SU-DHL-6 (cell line): Measurements from ENCODE around the gene PCDHGA6.

ENCODE experiments used
- H2AFZ ChIP-seq: fragments of 200-600 bp; sonication (generic); 2 replicates; pipeline ENCODE4 v1.6.1; 2014; ENCODE audit warnings: low read depth, mild to moderate bottlenecking, moderate library complexity, mixed read lengths, antibody characterized with exemption, low read length; ENCODE audit not compliant: severe bottlenecking
- H3F3A ChIP-seq: fragments of 200-600 bp; shearing (Covaris generic); 2 replicates; pipeline ENCODE4 v1.6.0; 2016; ENCODE audit warnings: antibody characterized with exemption, mild to moderate bottlenecking; ENCODE audit not compliant: insufficient read depth
- H3K27ac ChIP-seq: fragments of 200-600 bp; sonication (generic); 2 replicates; pipeline ENCODE4 v1.5.1; 2016; ENCODE audit warnings: low read depth, mild to moderate bottlenecking, low read length, moderate library complexity, mixed read lengths
- H3K27me3 ChIP-seq: fragments of 200-600 bp; sonication (generic), shearing (Covaris generic); 2 replicates; pipeline ENCODE4 v1.6.0; 2014; ENCODE audit warnings: mild to moderate bottlenecking, low read length
- H3K36me3 ChIP-seq: fragments of 200-600 bp; sonication (generic); 2 replicates; pipeline ENCODE4 v1.6.1; 2014; ENCODE audit warnings: mild to moderate bottlenecking, low read length, mixed read lengths
- H3K4me2 ChIP-seq: fragments of 300-600, 200-600 bp; shearing (Covaris generic), sonication (generic); 2 replicates; pipeline ENCODE4 v1.6.0; 2014; ENCODE audit warnings: low read length, low read depth, mild to moderate bottlenecking; ENCODE audit not compliant: poor library complexity, severe bottlenecking
- H3K4me3 ChIP-seq: fragments of 200-600 bp; sonication (generic); 2 replicates; pipeline ENCODE4 v1.5.1; 2014; ENCODE audit warnings: antibody characterized with exemption, low read length, mild to moderate bottlenecking, mixed read lengths; ENCODE audit not compliant: insufficient read depth, poor library complexity, severe bottlenecking
- H3K79me2 ChIP-seq: fragments of 200-600 bp; sonication (generic); 2 replicates; pipeline ENCODE4 v1.6.1; 2014; ENCODE audit warnings: mild to moderate bottlenecking, low read length, moderate library complexity; ENCODE audit not compliant: insufficient read depth
- H3K9ac ChIP-seq: fragments of 200-600 bp; sonication (generic); 2 replicates; pipeline ENCODE4 v1.7.0; 2014; ENCODE audit warnings: mild to moderate bottlenecking, low read length
- H3K9me2 ChIP-seq: fragments of 200-600 bp; sonication (generic); replicated peaks from 2 replicates; pipeline ENCODE4 v1.6.1; 2014; ENCODE audit warnings: low read length; ENCODE audit not compliant: insufficient read depth
- H3K9me3 ChIP-seq: fragments of 200-600 bp; sonication (generic); 2 replicates; pipeline ENCODE4 v1.6.1; 2014; ENCODE audit warnings: low read length, mixed read lengths; ENCODE audit not compliant: insufficient read depth
- H4K20me1 ChIP-seq: fragments of 200-600 bp; sonication (generic); 2 replicates; pipeline ENCODE4 v1.6.1; 2014; ENCODE audit warnings: low read depth, mild to moderate bottlenecking, antibody characterized with exemption, low read length, moderate library complexity, mixed read lengths
- CTCF ChIP-seq: fragments of 200-600 bp; sonication (generic); IDR thresholded peaks from one replicate; pipeline ENCODE4 v1.5.1; 2017; ENCODE audit warnings: antibody characterized with exemption, mild to moderate bottlenecking, low read length, moderate library complexity; ENCODE audit not compliant: insufficient read depth, poor library complexity, severe bottlenecking
- EZH2phosphoT487 ChIP-seq: fragments of 200-600 bp; sonication (generic), shearing (Covaris generic); conservative IDR thresholded peaks from 2 replicates; pipeline ENCODE4 v1.6.1; 2018; ENCODE audit warnings: mild to moderate bottlenecking, antibody characterized with exemption, low read length, moderate library complexity, mixed read lengths

Gene PCDHGA6

DNA sequence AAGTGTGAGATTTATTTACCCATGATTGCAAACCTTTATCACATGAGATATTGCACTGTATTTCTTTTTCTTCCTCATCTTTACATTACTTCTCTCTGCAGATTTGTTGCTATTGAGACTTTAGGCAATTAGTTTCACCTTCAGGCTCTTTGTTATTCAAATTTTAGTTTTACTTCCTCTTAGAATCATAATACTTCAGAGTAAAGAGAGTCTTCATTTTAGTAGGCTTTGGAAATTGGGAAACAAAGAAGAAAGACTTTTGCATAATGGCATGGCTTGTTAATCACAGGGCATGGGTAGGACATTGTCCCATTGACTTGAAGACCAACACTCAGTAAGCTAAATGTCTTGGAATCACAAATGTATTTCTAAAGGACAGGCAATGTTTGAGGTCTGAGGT lies 11.0 kb upstream of the PCDHGA6 start:
- Histone ChIP-seq H2AFZ (no peak overlapping the region), H3K9me3 (peaks cover 32% of the 10 kb centered on the region; the same call in 1 of the 2 replicates), H3K4me2 (peak overlapping the region; percentile 61), H3K36me3 (peaks cover 10% of the 10 kb centered on the region; the same call in 1 of the 2 replicates), H3K79me2 (no peaks in the 10 kb centered on the region), H4K20me1 (no peaks in the 10 kb centered on the region), H3K9ac (0 out of 2 replicates have a peak overlapping the region, but pooled peaks have one; percentile 5), H3K4me3 (peak overlapping the region; percentile 36), H3K27me3 (no peaks in the 10 kb centered on the region), H3F3A (peaks cover 4% of the 10 kb centered on the region; the same call in 1 of the 2 replicates), H3K27ac (peak overlapping the region; percentile 55), H3K9me2 (no peaks in the 10 kb centered on the region)
- TF ChIP-seq CTCF (no peak), EZH2phosphoT487 (no peak)

DNA sequence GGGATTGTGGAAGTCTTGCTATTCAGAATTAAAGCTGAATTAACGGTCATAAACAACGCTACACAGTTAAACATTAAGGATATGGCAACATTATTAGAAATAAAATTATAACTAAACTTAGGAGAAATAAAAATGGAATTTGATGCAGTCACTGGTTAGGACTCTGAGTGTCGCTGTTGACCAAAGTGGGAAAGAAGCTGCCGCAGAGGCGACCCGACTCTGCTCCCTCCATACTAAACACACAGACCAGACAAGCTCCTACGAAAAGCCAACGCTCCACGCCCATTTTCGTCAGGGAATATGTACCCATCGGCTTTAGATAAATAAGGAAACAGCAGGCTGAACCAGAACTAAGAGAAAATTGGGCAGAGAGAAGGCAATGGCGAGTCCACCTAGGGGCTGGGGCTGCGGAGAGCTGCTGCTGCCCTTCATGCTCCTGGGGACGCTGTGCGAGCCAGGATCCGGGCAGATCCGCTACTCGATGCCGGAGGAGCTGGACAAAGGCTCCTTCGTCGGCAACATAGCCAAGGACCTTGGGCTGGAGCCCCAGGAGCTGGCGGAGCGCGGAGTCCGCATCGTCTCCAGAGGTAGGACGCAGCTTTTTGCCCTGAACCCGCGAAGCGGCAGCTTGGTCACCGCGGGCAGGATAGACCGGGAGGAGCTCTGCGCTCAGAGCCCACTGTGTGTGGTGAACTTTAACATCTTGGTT lies 9.6 kb upstream of the PCDHGA6 start, which contains the start of gene PCDHGA5:
PCDHGA5 (plus strand) TSS at position 211 of the 709 bp plus-strand sequence; CDS start at position 380, 169 bp downstream.
- H2AFZ ChIP-seq = no peak within 1 kb of the TSS
- peak within 1 kb of the TSS; percentile 36 for H3K4me3 ChIP-seq
- no peaks in the 10 kb centered on the region for H3K79me2 ChIP-seq
- no peaks in the 10 kb centered on the region for H3K9me2 ChIP-seq
- H3K4me2 ChIP-seq = peak within 1 kb of the TSS; percentile 61
- H3F3A ChIP-seq = peaks cover 7% of the 10 kb centered on the region; the same call in 1 of the 2 replicates
- no peaks in the 10 kb centered on the region for H3K27me3 ChIP-seq
- H3K27ac ChIP-seq = peak within 1 kb of the TSS; percentile 55
- peaks cover 32% of the 10 kb centered on the region; the same call in 1 of the 2 replicates for H3K9me3 ChIP-seq
- TF ChIP-seq CTCF (no peak), EZH2phosphoT487 (no peak)
- no peaks in the 10 kb centered on the region for H4K20me1 ChIP-seq
- H3K36me3 ChIP-seq = peaks cover 10% of the 10 kb centered on the region; the same call in 1 of the 2 replicates
- 0 out of 2 replicates have a peak within 1 kb of the TSS, but pooled peaks have one; percentile 5 for H3K9ac ChIP-seq

DNA sequence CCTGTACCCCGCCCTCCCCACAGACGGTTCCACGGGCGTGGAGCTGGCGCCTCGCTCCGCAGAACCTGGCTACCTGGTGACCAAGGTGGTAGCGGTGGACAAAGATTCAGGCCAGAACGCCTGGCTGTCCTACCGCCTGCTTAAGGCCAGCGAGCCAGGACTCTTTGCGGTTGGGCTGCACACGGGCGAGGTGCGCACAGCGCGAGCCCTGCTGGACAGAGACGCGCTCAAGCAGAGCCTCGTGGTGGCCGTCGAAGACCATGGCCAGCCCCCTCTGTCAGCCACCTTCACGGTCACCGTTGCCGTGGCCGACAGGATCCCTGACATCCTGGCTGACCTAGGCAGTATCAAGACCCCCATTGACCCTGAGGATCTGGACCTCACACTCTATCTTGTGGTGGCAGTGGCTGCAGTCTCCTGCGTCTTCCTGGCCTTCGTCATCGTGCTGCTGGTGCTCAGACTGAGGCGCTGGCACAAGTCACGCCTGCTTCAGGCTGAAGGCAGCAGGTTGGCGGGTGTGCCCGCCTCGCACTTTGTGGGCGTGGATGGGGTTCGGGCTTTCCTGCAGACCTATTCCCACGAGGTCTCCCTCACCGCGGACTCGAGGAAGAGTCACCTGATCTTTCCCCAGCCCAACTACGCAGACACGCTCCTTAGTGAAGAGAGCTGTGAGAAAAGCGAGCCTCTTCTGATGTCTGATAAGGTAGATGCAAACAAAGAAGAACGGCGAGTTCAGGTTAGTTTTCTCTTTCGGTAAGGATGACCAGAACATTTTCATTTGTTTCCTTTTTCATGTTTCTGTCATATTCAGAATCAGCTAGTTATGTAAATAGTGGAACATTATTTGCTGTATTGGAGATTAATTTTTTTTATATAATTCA lies 7.4 kb upstream of the PCDHGA6 start:
- no peaks in the 10 kb centered on the region for H4K20me1 ChIP-seq
- H3K4me3 ChIP-seq = no peak overlapping the region
- H3K4me2 ChIP-seq = no peak overlapping the region
- no peak overlapping the region for H2AFZ ChIP-seq
- no peaks in the 10 kb centered on the region for H3K27me3 ChIP-seq
- no peaks in the 10 kb centered on the region for H3K9me2 ChIP-seq
- H3K9ac ChIP-seq = no peak overlapping the region
- no peaks in the 10 kb centered on the region; the same call in 1 of the 2 replicates for H3K79me2 ChIP-seq
- peaks cover 35% of the 10 kb centered on the region; the same call in 1 of the 2 replicates for H3K9me3 ChIP-seq
- H3F3A ChIP-seq = peaks cover 7% of the 10 kb centered on the region; the same call in 1 of the 2 replicates
- TF ChIP-seq EZH2phosphoT487 (no peak), CTCF (no peak)
- H3K36me3 ChIP-seq = peaks cover 17% of the 10 kb centered on the region; the same call in 1 of the 2 replicates
- no peak overlapping the region for H3K27ac ChIP-seq
